ENCODE data around the gene ERFE.

The ERFE gene

DNA sequence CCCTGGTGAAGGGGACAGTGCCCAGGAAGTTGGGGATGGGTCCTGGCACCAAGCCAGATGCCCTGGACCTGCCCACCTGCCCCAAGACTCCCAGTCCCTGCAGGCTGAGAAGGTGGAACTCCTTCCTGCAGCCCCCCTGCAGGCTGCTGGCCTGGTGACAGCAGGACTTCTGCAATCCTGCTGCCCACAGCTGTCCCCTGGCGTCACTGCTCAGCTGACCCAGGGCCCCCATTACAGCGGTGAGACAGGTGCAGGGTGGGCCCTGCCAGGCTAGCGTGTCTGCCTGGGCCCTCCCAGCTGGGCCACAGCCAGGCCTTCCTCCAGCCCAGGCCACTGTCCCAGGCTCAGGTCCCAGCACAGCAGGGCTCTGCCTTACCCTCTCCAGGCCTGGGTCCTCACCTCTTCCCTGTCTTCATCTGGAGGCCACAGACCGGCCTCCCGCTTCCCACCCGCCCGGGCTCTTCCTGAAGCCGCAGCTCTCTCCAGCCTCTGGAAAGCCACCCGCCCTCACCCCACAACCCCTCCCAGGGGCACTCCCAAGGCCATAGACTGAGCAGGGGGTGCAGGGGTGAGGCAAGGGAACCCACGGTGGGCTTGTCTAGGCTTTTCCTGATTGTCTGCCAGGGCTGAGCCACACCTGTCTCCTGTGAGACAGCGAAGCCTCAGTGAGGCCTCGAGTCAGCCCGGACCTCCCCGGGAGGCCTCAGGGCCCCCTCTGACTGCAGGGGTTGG, 8.8 kb upstream of the ERFE start:
- Histone ChIP-seq H2AFZ (ENCODE audit: low read depth, low read length) (no peak overlapping the region), H3K27me3 (ENCODE audit: low read depth, low read length) (no peaks in the 10 kb centered on the region), H3K9me3 (ENCODE audit: insufficient read depth, low read length) (no peaks in the 10 kb centered on the region), H3K4me2 (ENCODE audit: low read length) (no peak overlapping the region), H4K20me1 (ENCODE audit: insufficient read depth, low read length) (no peaks in the 10 kb centered on the region), H3K4me1 (ENCODE audit: low read length) (no peaks in the 10 kb centered on the region), H3K4me3 (ENCODE audit: low read length) (no peak overlapping the region), H3K27ac (ENCODE audit: low read length) (no peak overlapping the region), H3K36me3 (replicated peaks; ENCODE audit: low read depth, low read length) (no peaks in the 10 kb centered on the region), H3K79me2 (ENCODE audit: low read length) (no peaks in the 10 kb centered on the region), H3K9ac (ENCODE audit: low read length) (no peak overlapping the region)
- TF ChIP-seq, protein P1, sequence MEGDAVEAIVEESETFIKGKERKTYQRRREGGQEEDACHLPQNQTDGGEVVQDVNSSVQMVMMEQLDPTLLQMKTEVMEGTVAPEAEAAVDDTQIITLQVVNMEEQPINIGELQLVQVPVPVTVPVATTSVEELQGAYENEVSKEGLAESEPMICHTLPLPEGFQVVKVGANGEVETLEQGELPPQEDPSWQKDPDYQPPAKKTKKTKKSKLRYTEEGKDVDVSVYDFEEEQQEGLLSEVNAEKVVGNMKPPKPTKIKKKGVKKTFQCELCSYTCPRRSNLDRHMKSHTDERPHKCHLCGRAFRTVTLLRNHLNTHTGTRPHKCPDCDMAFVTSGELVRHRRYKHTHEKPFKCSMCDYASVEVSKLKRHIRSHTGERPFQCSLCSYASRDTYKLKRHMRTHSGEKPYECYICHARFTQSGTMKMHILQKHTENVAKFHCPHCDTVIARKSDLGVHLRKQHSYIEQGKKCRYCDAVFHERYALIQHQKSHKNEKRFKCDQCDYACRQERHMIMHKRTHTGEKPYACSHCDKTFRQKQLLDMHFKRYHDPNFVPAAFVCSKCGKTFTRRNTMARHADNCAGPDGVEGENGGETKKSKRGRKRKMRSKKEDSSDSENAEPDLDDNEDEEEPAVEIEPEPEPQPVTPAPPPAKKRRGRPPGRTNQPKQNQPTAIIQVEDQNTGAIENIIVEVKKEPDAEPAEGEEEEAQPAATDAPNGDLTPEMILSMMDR (IDR thresholded peaks at IDR 0.05; ENCODE audit: low read depth, low read length) = no peak
- no peak for TF ChIP-seq EZH2phosphoT487 (IDR thresholded peaks at IDR 0.05; ENCODE audit: low read depth)

DNA sequence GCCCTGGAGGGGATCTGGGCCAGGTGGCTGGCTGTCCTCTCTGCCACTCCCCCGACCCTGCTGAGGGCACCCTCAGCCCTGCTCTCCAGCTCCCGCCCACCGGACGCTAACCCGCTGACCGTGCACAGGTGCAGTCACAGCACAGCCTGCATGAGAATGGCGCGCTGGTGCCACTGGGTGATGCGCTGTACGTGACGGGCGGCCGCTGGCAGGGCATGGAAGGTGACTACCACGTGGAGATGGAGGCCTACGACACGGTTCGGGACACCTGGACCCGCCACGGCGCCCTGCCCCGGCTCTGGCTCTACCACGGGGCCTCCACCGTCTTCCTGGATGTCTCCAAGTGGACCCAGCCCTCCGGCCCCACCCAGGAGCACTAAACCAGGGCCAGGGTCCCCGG, 8.1 kb upstream of the ERFE start:
- H3K27me3 ChIP-seq (ENCODE audit: low read depth, low read length) = no peaks in the 10 kb centered on the region
- TF ChIP-seq, protein P1 (IDR thresholded peaks at IDR 0.05; ENCODE audit: low read depth, low read length) = no peak
- no peak for TF ChIP-seq EZH2phosphoT487 (IDR thresholded peaks at IDR 0.05; ENCODE audit: low read depth)

DNA sequence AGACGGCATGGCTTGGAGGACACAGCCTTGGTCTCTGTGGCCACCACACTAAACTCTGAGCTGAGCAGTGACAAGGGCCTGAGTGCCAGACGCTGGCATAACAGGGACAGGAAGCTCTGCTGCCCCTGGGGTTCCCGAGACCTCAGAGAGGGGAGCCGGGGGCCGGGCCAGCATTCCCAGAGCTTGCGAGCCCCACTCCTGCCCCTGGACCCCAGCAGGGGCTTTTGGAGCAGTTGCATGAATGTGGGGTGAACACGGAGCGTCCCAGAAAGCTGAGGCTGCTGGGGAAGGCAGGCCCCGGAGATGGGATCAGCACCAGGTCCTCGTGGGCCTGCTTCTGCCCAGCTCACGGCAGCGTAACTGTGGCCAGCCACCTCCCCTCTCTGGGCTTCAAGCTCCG, 7.6 kb upstream of the ERFE start:
- Histone ChIP-seq H4K20me1 (ENCODE audit: insufficient read depth, low read length) (no peaks in the 10 kb centered on the region), H3K79me2 (ENCODE audit: low read length) (no peaks in the 10 kb centered on the region), H3K9ac (ENCODE audit: low read length) (no peak overlapping the region), H3K4me1 (ENCODE audit: low read length) (no peaks in the 10 kb centered on the region), H2AFZ (ENCODE audit: low read depth, low read length) (no peak overlapping the region), H3K36me3 (replicated peaks; ENCODE audit: low read depth, low read length) (no peaks in the 10 kb centered on the region), H3K27me3 (ENCODE audit: low read depth, low read length) (no peaks in the 10 kb centered on the region), H3K4me2 (ENCODE audit: low read length) (no peak overlapping the region), H3K4me3 (ENCODE audit: low read length) (no peak overlapping the region), H3K27ac (ENCODE audit: low read length) (no peak overlapping the region), H3K9me3 (ENCODE audit: insufficient read depth, low read length) (no peaks in the 10 kb centered on the region)
- TF ChIP-seq, protein P1 (IDR thresholded peaks at IDR 0.05; ENCODE audit: low read depth, low read length) = no peak
- TF ChIP-seq EZH2phosphoT487 (IDR thresholded peaks at IDR 0.05; ENCODE audit: low read depth) = no peak

More for the DNA sequence above, 8.1 kb upstream of the ERFE start:
- Histone ChIP-seq H3K9me3 (ENCODE audit: insufficient read depth, low read length) (no peaks in the 10 kb centered on the region), H3K79me2 (ENCODE audit: low read length) (no peaks in the 10 kb centered on the region), H3K4me3 (ENCODE audit: low read length) (no peak overlapping the region), H3K36me3 (replicated peaks; ENCODE audit: low read depth, low read length) (no peaks in the 10 kb centered on the region), H3K4me2 (ENCODE audit: low read length) (no peak overlapping the region), H2AFZ (ENCODE audit: low read depth, low read length) (no peak overlapping the region), H3K27ac (ENCODE audit: low read length) (no peak overlapping the region), H3K4me1 (ENCODE audit: low read length) (no peaks in the 10 kb centered on the region), H3K9ac (ENCODE audit: low read length) (no peak overlapping the region), H4K20me1 (ENCODE audit: insufficient read depth, low read length) (no peaks in the 10 kb centered on the region)

DNA sequence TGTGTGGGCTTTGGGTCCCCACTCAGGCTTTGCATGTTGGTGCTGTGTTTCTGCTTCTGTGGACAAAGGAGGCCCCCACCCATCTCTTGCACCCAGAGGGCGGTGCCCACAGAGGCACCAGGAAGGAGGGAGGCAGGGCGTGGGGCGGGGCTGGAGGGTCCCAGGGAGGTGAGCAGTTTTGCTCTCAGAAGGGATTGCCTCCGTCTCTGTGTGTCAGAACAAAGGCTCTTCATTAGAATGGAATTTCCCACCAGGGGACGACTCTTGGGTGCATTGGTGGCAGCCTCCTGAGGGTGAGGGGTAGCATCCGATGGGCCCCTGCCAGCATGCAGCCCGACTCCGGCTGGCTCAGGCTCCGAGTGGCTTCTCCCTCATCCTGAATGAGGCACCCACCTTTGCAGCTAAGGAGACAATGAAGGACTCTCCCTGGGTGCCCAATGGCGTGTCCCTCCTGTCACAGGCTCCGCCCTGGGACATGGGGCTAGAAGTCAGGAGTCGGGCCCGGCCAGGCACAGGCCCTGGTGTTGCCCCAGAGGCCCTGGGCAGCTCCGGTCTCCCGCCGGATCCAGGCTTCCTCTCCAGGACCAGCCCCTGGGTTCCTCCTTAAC, 7.0 kb upstream of the ERFE start:
- Histone ChIP-seq H3K9me3 (ENCODE audit: insufficient read depth, low read length) (no peaks in the 10 kb centered on the region), H4K20me1 (ENCODE audit: insufficient read depth, low read length) (no peaks in the 10 kb centered on the region), H2AFZ (ENCODE audit: low read depth, low read length) (no peak overlapping the region), H3K4me2 (ENCODE audit: low read length) (no peak overlapping the region), H3K9ac (ENCODE audit: low read length) (no peak overlapping the region), H3K27me3 (ENCODE audit: low read depth, low read length) (no peaks in the 10 kb centered on the region), H3K79me2 (ENCODE audit: low read length) (no peaks in the 10 kb centered on the region), H3K27ac (ENCODE audit: low read length) (no peak overlapping the region), H3K36me3 (replicated peaks; ENCODE audit: low read depth, low read length) (no peaks in the 10 kb centered on the region), H3K4me3 (ENCODE audit: low read length) (no peak overlapping the region), H3K4me1 (ENCODE audit: low read length) (no peaks in the 10 kb centered on the region)
- TF ChIP-seq, protein P1 (IDR thresholded peaks at IDR 0.05; ENCODE audit: low read depth, low read length) = no peak

All from OCI-LY3 (cell line).